ENCODE results near the gene DBI. TPM values are rescaled to one million over a fixed set of nuclear protein-coding genes. Genes with fewer than 3 reads are reported as not detected.

DBI gene
- polyA plus RNA-seq (ENCODE audit: insufficient read depth in 1 of 5, insufficient read length in 5 of 5, low replicate concordance in 1 of 5) = 100 to 1,000 TPM; 111 to 212 (median 138) TPM
- long read RNA-seq, donor 1, transcript DBI-202 (4 exons, 637 nt) = major isoform, 171 of 211 reads
- long read RNA-seq, donor 1, partial matches to known transcripts = 32 of 211 reads
- long read RNA-seq, donor 1, other reads (novel, unspliced or antisense) = 0 of 211 reads
- long read RNA-seq, donor 2, transcript DBI-202 (4 exons, 637 nt) = major isoform, 79 of 91 reads
- long read RNA-seq, donor 2, partial matches to known transcripts = 8 of 91 reads
- long read RNA-seq, donor 2, other reads (novel, unspliced or antisense) = 0 of 91 reads
- long read RNA-seq, donor 3, transcript DBI-202 (4 exons, 637 nt) = major isoform, 127 of 152 reads
- long read RNA-seq, donor 3, transcript DBI-206 (2 exons, 842 nt) = minor isoform, 5 of 152 reads
- long read RNA-seq, donor 3, partial matches to known transcripts = 15 of 152 reads
- long read RNA-seq, donor 3, other reads (novel, unspliced or antisense) = 0 of 152 reads
- long read RNA-seq, donor 4, transcript DBI-202 (4 exons, 637 nt) = major isoform, 74 of 93 reads
- long read RNA-seq, donor 4, transcript DBI-206 (2 exons, 842 nt) = minor isoform, 6 of 93 reads
- long read RNA-seq, donor 4, partial matches to known transcripts = 12 of 93 reads
- long read RNA-seq, donor 4, other reads (novel, unspliced or antisense) = 0 of 93 reads
- long read RNA-seq, donor 5, transcript DBI-202 (4 exons, 637 nt) = major isoform, 176 of 205 reads
- long read RNA-seq, donor 5, partial matches to known transcripts = 18 of 205 reads
- long read RNA-seq, donor 5, other reads (novel, unspliced or antisense) = 0 of 205 reads
- long read RNA-seq, donor 6, transcript DBI-202 (4 exons, 637 nt) = major isoform, 181 of 208 reads
- long read RNA-seq, donor 6, partial matches to known transcripts = 16 of 208 reads
- long read RNA-seq, donor 6, other reads (novel, unspliced or antisense) = 0 of 208 reads
- long read RNA-seq, donor 7, transcript DBI-202 (4 exons, 637 nt) = major isoform, 137 of 147 reads
- long read RNA-seq, donor 7, partial matches to known transcripts = 8 of 147 reads
- long read RNA-seq, donor 7, other reads (novel, unspliced or antisense) = 0 of 147 reads
- long read RNA-seq, donor 8, transcript DBI-202 (4 exons, 637 nt) = major isoform, 58 of 65 reads
- long read RNA-seq, donor 8, partial matches to known transcripts = 6 of 65 reads
- long read RNA-seq, donor 8, other reads (novel, unspliced or antisense) = 0 of 65 reads

DNA sequence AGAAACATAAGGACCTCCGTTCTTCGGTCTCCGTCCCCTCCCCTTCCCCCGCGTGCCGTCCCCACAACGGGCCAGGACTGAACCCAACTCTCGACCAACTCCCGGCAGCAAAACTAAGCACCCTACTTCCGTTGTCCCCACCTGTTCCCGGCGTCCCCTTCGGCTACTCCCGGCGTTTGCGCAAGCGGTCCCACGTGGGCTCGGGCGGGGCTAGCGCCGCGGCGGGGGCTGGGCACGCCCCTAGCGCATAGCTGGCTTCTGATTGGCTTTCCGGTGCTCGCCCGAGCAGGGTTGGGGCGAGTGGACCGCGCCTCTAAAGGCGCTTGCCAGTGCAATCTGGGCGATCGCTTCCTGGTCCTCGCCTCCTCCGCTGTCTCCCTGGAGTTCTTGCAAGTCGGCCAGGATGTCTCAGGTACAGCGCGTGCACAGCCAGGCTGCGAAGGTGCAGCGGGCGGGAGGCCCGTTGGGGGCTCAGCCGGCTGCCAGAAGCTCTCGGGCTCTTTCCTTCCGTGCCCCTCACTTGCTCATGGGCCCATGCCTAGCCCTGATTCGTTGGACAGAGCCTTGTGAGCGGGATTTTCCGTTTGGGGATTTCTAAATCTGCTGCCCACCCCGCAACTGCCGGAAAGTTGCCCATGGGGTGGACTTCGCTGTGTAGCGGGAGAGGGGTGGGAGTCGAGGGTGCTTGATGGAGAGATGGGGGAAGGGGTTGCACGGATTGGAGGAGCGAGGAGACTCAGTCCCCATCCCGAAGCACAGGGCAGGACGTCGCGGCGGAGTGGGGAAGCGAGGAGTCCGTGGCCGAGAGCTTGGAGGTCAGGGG lies at the start of gene DBI, which contains the start of gene C2orf76:
TSS of gene DBI (plus strand) at position 329 of the 823 bp plus-strand sequence. CDS start at position 404, 75 bp downstream.
TSS of gene C2orf76 (minus strand) at position 186 of the 823 bp plus-strand sequence. CDS start 26,875 bp downstream, outside the sequence.
- DNase-seq = peak; percentile 95

DNA sequence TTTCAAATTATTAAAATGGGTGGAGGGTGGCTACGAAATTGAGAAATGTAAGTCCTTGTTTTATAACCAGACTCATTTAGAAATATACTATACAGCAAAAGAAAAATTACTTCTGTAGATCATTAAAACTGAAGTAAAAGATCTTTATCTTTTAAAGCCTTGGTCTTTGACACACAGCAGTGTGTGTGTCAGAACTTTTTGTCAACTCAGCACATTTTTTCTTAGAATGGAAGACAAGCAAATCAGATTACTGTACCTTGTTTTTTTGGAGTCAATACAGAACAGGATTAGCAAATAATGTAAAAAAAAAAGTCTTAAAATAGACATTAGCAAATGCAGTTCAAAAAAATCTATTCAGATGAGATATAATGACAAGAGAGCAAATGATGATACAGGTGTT lies 49.2 kb upstream of the DBI start:
- no peak for DNase-seq

DNA sequence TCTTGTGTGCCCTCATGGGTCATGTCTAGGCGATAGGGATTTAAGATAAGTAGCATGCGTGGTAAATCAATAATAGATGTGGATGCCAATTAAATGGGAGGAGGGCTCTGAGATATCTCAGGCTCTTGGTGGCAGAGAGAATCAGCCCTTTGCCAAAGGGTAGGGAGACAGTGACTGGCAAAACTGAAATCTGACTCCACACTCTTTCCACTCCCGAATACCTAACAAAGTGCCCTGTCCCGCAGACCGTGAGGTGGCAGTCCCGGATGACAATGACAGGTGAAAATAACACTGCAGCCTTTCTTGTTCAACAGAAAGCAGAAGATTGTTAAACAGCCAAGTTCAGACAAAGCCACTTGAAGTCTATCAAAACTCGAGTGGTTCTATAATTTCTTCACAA lies 47.2 kb upstream of the DBI start:
- DNase-seq = no peak

DNA sequence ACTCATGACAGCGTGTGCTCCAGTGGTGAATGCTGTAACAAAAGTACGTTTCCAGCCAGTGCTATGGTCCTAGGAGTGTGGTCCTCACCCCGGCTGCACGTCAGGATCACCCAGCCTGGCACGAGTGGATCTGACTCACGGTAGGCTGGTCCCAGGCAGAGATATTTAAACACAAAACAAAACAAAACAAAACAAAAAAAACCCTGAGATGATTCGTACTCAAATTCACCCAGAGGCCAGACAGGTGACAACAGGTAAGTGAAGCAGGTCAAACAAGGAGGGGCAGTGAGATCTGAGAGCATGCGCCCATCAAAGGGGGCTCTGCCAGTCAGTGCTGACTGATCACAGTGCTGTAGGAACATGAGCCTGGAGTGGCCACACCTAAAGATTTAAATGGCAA lies 43.3 kb upstream of the DBI start:
- DNase-seq = no peak

DNA sequence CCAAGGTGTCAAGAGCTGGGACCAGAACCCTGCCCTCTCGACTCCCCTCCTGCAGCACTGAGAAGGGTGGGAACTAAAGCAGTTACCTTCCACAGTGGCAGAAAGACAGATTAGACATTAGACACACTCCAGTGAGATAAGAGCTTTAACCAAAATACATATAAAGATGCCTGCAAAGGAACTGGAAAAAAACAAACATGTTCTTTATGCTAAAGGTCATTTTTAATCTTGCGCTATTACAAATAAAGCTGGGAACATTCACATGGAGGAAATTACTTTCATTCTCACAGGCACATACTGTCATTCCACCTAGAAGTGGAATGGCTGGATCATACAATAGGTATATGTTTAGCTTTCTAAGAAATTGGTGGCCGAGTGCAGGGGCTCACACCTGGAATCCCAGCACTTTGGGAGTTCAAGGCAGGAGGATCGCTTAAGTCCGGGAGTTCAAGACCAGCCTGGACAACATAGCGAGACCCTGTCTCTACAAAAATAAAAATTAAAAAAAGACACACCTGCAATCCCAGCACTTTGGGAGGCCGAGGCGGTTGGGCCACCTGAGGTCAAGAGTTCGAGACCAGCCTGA lies 42.0 kb upstream of the DBI start:
- DNase-seq = no peak

DNA sequence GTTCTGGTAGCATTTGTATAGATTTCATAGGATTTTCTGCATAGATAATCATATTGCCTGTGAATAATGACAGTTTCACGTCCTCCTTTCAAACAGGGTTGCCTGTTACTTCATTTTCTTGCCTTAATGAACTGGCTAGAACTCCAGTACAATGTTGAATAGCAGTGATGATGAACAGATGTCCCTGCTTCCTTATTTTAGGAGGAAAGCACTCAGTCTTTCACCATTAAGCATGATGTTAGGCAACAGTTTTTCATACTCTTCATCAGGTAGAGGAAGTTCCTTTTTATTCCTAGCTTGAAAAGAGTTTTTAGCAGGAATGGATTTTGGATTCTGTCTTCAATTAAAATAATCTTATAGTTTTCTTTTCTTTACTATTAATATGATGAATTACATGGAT lies 39.8 kb upstream of the DBI start:
- DNase-seq = no peak

DNA sequence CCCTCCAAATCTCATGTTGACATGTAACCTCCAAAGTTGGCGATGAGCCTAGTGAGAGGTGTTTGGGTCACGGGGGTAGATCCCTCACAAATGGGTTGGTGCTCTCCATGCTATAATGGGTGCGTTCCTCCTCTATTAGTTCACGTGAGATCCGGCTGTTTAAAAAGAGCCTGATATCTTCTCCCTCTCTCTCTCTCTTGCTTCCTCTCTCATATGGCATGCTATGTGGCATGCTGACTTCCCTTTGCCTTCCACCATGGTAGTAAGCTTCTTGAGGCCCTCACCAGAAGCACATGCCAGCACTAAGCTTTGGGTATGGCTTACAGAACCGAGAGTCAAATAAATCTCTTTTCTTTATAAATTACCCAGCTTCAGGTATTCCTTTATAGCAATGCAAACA lies 39.3 kb upstream of the DBI start:
- no peak for DNase-seq

DNA sequence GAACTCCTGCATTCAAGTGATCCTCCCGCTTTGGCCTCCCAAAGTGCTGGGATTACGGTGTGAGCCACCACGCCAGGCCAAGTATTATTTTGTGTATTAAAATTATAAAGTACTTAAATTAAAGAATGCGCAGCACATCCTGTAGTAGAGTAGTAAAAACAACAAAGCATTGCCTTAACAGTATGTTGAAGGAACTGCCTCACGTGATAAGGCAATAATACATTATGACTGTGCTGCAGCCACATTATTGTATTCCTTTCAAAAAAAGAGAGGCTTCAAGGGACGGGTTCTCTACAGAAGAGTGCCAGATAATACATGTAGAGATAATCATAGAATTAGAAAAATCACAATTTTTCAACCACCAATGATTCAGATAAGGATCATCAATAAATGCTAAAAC lies 33.8 kb upstream of the DBI start:
- DNase-seq = no peak

DNA sequence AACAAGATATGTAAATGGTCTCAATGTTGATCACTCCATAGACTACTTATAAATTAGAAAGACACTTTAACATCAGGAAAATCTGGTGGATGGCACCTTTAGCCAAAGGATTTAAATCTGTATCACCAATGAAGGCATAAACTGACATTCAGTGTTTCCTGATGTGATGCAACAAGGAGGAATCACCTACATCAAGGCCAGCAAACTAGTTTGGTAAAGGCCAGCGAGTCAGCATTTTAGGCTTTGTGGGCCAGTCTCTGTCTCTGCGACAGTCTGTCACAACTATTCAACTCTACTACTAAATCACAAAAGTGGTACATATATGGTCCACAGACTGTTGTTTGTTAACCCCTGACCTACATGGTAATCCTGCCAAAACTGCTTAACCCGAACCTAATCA lies 33.4 kb upstream of the DBI start:
- no peak for DNase-seq

DNA sequence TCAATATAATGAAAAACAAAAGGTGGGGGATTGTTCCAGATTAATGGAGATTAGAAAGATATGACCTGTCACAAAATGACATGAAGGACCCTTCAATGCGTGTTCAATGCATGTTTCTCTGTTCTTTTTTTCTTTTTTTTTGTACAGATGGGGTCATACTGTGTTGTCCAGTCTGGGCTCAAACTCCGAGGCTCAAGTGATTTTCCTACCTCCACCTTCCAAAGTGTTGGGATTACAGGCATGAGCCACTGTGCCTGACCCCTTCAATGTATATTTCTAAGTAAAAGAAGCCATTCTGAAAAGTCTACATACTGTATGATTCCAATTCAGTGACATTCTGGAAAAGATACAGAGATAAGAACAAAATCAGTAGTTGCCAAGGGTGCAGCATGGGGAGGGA lies 32.9 kb upstream of the DBI start:
- DNase-seq = no peak

DNA sequence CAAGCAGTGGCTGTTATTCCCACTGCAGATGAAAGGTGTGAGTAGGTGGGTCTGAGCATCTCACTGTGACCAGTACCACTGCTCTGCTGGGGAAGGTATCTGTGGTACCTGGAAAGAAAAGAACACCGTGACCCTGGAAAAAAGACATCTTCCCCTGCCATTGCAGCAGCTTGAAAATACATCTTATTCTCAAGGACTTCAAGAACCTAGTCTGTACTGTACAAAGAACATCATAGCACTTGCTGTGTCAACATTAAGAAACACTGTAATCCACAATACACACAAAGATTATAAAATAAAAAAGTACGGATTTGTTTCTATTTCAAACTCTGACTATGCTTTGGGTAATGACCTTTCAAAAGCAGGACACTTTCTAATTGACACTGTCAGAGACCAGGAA lies 29.0 kb upstream of the DBI start:
- DNase-seq = no peak

DNA sequence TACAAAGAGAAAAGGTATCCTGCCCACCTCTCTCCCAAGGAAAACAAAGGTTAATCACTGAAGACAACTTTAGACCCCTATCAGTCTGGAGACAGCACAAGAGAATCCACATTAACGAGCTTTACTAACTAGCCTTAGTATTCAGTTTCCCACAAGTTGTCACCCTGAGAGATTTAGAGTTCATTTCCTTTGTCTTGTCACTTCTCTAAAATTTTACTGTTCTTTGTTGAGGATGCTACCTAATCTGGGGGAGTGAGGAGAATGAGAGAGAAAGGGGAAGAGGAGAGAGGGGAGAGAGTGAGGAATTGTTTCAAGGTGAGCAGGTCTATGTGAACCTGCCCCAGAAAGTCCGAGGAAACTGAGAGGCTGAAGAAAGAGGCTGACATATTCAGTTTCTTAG lies 28.5 kb upstream of the DBI start:
- DNase-seq = no peak

DNA sequence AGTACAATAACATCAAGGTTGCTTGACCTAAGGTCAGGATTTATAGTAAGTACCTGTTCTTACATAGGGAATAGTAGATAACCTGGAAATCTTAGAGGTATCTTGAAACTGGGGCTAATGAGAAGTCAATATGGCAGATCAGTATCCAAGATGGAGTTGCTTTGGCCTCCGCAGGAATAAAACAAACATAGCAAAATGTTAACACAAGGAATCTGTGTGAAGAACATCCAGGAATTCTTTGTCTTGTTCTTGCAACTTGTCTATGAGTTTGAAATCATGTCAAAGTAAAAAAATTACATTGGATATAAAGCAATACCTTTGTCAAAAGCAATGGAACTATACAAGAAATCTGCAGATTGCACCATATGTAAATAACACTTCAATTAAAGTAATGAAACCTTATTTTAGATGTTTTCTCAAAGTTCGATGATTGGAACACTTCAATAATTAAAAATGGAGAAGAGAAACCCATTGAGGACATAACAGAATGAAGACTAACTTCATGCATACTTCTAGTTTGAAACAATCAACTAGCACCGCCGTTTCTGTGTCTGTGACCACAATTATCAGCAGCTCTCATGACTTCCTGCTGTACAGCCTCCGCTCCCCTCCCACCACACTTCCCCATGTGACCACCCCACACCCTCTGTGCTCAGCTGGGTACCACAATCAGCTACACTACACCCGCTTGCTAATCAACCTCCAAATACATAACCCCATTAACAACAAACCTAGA lies 27.8 kb upstream of the DBI start:
- no peak for DNase-seq

DNA sequence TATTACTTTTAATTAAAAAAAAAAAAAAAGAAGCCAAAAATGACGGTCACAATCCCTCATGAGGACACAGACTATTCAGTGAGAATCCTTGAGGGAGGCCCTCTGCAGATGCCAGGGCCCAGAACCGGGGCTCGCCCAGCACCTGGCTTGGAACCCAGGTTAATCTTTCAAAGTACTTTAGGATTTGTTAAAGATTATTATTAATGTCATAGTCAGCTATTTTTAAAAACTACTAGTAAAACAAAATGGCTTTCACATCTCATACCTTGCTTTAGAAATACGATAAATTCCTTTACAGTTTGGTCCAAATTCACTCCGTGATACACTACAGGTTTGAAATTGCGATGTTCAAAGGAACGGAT lies 27.2 kb upstream of the DBI start:
- no peak for DNase-seq

DNA sequence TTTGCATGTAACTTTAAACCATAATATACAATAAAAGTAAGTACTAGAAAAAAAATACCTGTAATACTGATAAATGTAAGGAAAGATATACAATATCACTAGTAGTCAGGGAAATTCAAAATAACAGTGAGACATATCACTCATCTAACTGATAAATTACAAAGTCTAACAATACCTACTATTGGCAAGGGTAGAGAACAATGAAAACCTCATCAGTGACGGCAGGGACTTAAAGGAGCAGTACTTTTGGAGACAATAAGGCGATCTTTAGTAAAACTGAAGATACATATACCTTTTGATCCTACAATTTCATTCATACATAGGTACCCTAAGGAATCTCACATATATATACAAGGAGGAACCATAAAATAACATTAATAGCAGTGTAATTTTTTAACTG lies 25.1 kb upstream of the DBI start:
- no peak for DNase-seq

DNA sequence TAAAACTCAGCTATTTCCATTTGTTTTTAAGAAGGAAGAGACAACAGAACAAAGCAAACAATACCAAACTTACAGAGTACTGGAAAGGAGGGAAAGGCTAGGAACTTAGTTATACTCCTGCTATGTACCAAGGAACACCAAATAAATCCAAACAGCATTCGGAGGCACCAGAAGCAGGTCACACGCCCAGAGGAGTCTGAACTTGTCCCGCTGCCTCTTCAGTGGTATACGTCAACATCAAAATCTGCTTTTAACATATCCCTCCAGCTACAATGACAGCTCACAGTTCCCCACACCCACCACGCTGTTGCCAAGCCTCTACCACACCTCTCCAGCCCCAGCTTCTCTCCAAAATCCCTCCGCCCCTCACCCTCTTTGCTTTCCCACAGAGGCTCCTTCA lies 17.5 kb upstream of the DBI start:
- no peak for DNase-seq

DNA sequence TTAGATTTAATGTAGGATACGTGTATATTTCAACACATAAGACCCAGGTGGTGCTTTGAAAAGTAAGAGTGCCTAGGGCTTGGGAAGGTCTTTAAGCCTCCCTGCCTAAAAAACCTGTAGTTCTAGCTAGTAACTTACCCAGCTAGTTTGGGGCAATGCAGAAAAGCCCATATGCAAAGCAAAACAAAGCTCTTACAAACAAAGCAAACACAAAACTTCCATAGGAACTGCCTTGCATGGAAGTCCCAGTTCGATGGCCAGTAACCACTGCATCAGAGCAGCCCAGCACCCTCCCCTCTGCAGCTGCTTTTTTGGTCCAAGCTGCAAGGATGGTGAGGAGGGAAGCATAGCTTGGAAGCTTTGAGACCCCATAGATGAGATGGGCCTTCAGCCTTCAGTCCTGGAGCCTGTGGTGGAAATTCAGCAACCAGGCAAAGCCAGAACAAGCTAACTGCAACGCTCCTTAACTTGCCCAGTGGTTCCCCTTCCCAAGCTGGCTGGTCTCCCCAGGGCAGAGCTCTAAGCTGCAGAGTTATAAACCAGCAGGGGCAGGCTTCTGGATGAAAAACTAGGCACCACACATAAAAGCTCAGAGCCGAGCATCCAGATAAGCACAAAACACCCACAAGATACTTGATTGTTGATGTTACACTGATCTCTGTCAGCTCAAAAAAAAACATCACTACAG lies 16.3 kb upstream of the DBI start:
- DNase-seq = no peak

DNA sequence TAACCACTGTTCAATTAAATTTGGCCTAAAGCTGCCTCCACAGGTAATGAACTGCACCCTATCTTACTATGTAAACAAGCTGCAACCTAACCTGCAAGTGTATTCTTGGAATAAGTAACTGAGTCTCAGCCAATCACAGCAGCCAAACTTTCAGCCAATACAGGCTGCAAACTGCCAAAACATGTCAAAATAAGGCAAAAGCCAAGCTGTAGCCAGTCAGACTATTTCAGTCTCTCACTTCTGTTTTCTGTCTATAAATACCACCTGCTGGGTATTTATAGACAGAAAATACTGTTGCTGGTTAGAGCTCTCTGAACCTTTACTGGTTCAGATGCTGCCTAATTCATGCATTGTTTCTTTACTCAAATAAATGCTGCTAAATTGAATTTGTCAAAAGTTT lies 14.4 kb upstream of the DBI start:
- no peak for DNase-seq

DNA sequence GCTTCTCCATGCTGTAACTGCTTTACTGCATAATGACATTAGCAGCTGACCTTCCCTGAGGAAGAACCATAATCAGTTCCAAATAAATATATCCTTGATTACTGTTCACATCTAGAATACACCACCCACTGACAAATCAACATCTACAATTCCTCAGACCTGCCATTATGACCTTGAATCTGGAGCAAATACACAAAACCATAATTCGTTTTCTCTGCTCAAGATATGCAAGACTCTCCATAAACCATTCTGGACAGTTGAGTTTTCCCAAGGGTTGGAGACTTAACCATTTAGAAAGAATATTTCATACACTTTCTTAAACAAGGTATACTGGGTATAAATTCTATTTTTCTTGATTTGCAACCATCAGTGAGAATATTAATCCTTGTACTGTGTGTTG lies 11.9 kb upstream of the DBI start:
- DNase-seq = no peak

DNA sequence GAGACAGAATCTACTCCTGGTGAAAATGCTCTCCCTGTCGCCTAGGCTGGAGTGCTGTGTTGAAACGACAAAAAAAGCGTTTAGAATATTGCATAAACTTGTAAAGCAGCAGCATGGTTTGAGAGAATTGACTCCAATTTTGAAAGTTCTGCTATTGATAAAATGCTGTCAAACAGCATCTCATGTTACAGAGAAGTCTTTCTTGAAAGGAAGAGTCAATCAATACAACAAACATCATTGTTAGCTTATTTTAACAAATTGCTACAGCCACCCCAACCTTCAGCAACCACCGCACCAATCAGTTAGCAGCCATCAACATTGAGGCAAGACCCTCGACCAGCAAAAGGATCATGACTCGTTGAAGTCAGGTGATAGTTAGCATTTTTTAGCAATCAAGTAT lies 7.0 kb upstream of the DBI start:
- no peak for DNase-seq
